ENCODE results near the gene GPD1L.
"Not testable (repeated sequence)": the region's sequence is repeated elsewhere in the genome, so short reads cannot be mapped to it uniquely, and the experiment has no call there.

Gene GPD1L

DNA sequence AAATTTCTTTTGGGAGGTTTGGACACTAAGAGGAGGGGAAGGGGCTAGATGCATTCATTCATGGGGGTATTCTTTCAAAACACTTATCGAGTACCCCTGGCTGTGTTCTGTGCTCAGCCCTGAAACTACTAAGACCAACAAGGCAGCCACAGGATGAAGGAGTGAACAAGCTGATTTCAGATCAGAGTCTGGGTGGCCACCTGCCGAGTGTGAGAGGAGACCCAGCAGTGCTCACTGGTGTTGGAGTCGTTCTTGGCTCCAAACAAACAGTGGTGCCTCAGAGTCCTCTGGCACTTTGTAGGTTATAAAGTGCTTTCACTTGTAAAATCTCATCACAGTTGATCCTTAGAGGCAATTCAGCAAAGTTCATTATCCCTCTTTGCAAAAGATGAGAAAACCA, 83.3 kb downstream of the GPD1L start:
- Histone ChIP-seq H3K9ac (ENCODE audit: low read length) (no peak overlapping the region), H3F3A (ENCODE audit: insufficient read depth, low read length) (no peaks in the 10 kb centered on the region), H3K27ac (ENCODE audit: low read depth, low read length, poor library complexity, severe bottlenecking) (no peak overlapping the region), H3K27me3 (ENCODE audit: insufficient read depth, low read length) (no peaks in the 10 kb centered on the region; the same call in 1 of the 2 replicates), H3K4me2 (ENCODE audit: low read length) (no peak overlapping the region), H3K79me2 (ENCODE audit: insufficient read depth, low read length) (no peaks in the 10 kb centered on the region), H2AFZ (ENCODE audit: low read length) (no peak overlapping the region), H4K20me1 (ENCODE audit: insufficient read depth, low read length) (no peaks in the 10 kb centered on the region), H3K9me3 (ENCODE audit: low read length) (no peaks in the 10 kb centered on the region), H3K4me1 (ENCODE audit: insufficient read depth, low read length, severe bottlenecking) (no peaks in the 10 kb centered on the region), H3K9me2 (ENCODE audit: low read depth, low read length) (no peaks in the 10 kb centered on the region), H3K4me3 (ENCODE audit: low read depth, low read length, poor library complexity, severe bottlenecking) (no peak overlapping the region), H3K36me3 (ENCODE audit: insufficient read depth, low read length) (no peaks in the 10 kb centered on the region)
- TF ChIP-seq, protein P1, sequence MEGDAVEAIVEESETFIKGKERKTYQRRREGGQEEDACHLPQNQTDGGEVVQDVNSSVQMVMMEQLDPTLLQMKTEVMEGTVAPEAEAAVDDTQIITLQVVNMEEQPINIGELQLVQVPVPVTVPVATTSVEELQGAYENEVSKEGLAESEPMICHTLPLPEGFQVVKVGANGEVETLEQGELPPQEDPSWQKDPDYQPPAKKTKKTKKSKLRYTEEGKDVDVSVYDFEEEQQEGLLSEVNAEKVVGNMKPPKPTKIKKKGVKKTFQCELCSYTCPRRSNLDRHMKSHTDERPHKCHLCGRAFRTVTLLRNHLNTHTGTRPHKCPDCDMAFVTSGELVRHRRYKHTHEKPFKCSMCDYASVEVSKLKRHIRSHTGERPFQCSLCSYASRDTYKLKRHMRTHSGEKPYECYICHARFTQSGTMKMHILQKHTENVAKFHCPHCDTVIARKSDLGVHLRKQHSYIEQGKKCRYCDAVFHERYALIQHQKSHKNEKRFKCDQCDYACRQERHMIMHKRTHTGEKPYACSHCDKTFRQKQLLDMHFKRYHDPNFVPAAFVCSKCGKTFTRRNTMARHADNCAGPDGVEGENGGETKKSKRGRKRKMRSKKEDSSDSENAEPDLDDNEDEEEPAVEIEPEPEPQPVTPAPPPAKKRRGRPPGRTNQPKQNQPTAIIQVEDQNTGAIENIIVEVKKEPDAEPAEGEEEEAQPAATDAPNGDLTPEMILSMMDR (IDR thresholded peaks at IDR 0.05; ENCODE audit: low read length) = no peak
- TF ChIP-seq EZH2 (IDR thresholded peaks at IDR 0.05; ENCODE audit: borderline replicate concordance, low read length) = no peak

DNA sequence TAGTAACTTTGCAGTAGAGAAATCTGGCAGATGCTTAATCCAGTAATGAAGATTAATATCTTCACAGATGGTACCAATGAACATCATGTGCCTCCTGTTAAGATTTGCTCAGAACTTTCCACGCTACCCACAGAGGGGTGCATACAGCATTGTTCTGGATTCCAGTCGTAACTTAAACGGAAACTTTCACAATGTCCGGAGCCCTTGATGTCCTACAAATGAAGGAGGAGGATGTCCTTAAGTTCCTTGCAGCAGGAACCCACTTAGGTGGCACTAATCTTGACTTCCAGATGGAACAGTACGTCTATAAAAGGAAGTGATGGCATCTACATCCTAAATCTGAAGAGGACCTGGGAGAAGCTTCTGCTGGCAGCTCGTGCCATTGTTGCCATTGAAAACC, 84.1 kb downstream of the GPD1L start:
- not testable (repeated sequence) for H3F3A ChIP-seq (ENCODE audit: insufficient read depth, low read length); H4K20me1 ChIP-seq (ENCODE audit: insufficient read depth, low read length); H2AFZ ChIP-seq (ENCODE audit: low read length); H3K27me3 ChIP-seq (ENCODE audit: insufficient read depth, low read length); H3K9ac ChIP-seq (ENCODE audit: low read length); H3K4me2 ChIP-seq (ENCODE audit: low read length); H3K79me2 ChIP-seq (ENCODE audit: insufficient read depth, low read length); H3K9me2 ChIP-seq (ENCODE audit: low read depth, low read length); H3K36me3 ChIP-seq (ENCODE audit: insufficient read depth, low read length); H3K9me3 ChIP-seq (ENCODE audit: low read length); H3K4me3 ChIP-seq (ENCODE audit: low read depth, low read length, poor library complexity, severe bottlenecking); H3K27ac ChIP-seq (ENCODE audit: low read depth, low read length, poor library complexity, severe bottlenecking); H3K4me1 ChIP-seq (ENCODE audit: insufficient read depth, low read length, severe bottlenecking)

DNA sequence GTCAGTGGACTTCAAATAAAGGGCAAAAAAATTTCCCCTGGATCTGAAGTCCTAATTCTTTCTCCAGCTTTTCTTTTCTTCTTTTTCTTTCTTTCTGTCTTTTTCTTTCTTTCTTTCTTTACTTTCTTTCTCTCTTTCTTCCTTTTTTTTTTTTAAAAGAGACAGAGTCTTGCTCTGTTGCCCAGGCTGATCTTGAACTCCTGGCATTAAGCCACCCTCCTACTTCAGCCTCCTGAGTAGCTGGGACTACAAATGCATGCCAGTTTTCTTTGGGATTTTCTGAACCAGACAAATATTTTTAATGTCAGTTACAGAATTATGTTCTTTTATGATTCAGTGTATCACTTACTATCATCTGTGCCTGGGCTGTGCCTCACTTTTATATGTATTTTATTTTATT, 86.7 kb downstream of the GPD1L start:
- Histone ChIP-seq H3K27ac (ENCODE audit: low read depth, low read length, poor library complexity, severe bottlenecking) (no peak overlapping the region), H3K4me3 (ENCODE audit: low read depth, low read length, poor library complexity, severe bottlenecking) (no peak overlapping the region), H3K9ac (ENCODE audit: low read length) (no peak overlapping the region), H2AFZ (ENCODE audit: low read length) (no peak overlapping the region), H3K9me3 (ENCODE audit: low read length) (no peaks in the 10 kb centered on the region), H3K36me3 (ENCODE audit: insufficient read depth, low read length) (no peaks in the 10 kb centered on the region), H3K79me2 (ENCODE audit: insufficient read depth, low read length) (no peaks in the 10 kb centered on the region), H3K9me2 (ENCODE audit: low read depth, low read length) (no peaks in the 10 kb centered on the region), H3K4me2 (ENCODE audit: low read length) (no peak overlapping the region), H4K20me1 (ENCODE audit: insufficient read depth, low read length) (no peaks in the 10 kb centered on the region), H3K4me1 (ENCODE audit: insufficient read depth, low read length, severe bottlenecking) (no peaks in the 10 kb centered on the region), H3K27me3 (ENCODE audit: insufficient read depth, low read length) (no peaks in the 10 kb centered on the region; the same call in 1 of the 2 replicates), H3F3A (ENCODE audit: insufficient read depth, low read length) (no peaks in the 10 kb centered on the region)
- TF ChIP-seq, protein P1 (IDR thresholded peaks at IDR 0.05; ENCODE audit: low read length) = no peak
- no peak for TF ChIP-seq EZH2 (IDR thresholded peaks at IDR 0.05; ENCODE audit: borderline replicate concordance, low read length)

DNA sequence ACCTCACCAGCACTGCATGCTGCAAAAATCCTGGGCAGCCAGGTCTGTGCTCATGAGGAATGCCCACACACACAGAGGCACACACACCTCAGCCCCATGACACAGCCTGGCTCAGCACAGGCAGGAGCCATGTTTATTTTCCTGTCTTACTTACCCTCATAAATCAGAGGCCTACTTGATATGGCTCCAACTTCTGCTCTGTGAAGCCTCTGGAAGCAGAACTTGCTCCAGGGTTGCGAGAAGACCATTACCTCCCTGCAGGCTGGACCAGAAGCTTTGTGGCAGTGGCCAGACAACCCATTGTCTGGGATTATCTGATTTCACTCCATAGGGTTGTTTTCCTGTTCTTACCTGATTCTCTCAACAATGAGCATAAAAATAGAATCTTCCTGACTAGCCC, 88.2 kb downstream of the GPD1L start:
- Histone ChIP-seq H3K9me2 (ENCODE audit: low read depth, low read length) (no peaks in the 10 kb centered on the region), H3K27ac (ENCODE audit: low read depth, low read length, poor library complexity, severe bottlenecking) (no peak overlapping the region), H3K4me3 (ENCODE audit: low read depth, low read length, poor library complexity, severe bottlenecking) (no peak overlapping the region), H3K79me2 (ENCODE audit: insufficient read depth, low read length) (no peaks in the 10 kb centered on the region), H3K9me3 (ENCODE audit: low read length) (no peaks in the 10 kb centered on the region), H3K4me2 (ENCODE audit: low read length) (no peak overlapping the region), H3K27me3 (ENCODE audit: insufficient read depth, low read length) (no peaks in the 10 kb centered on the region), H4K20me1 (ENCODE audit: insufficient read depth, low read length) (no peaks in the 10 kb centered on the region), H3K36me3 (ENCODE audit: insufficient read depth, low read length) (no peaks in the 10 kb centered on the region), H2AFZ (ENCODE audit: low read length) (no peak overlapping the region), H3K4me1 (ENCODE audit: insufficient read depth, low read length, severe bottlenecking) (no peaks in the 10 kb centered on the region), H3F3A (ENCODE audit: insufficient read depth, low read length) (no peaks in the 10 kb centered on the region), H3K9ac (ENCODE audit: low read length) (no peak overlapping the region)
- TF ChIP-seq, protein P1 (IDR thresholded peaks at IDR 0.05; ENCODE audit: low read length) = no peak
- TF ChIP-seq EZH2 (IDR thresholded peaks at IDR 0.05; ENCODE audit: borderline replicate concordance, low read length) = no peak

All from OCI-LY1 (cell line).